Spleen (tissue), 11 donors: ENCODE results near the gene FXYD5. TPM values are rescaled to one million over a fixed set of nuclear protein-coding genes. Genes with fewer than 3 reads are reported as not detected.

Source experiments
- DNase-seq: peaks from one replicate; pipeline ENCODE4 v3.0.0-alpha.2; 2020
- H3K27ac ChIP-seq, 8 donors: fragments of 200-600 bp; sonication (generic) in 7 of 8; 1 replicate in 4 of 8; 2 replicates in 4 of 8; pipeline versions ENCODE4 v1.5.0 to v1.8.0; 2016 to 2021; ENCODE audit warnings: inconsistent platforms in 4 of 8, mild to moderate bottlenecking in 4 of 8, moderate library complexity in 1 of 8
- H3K27me3 ChIP-seq, 7 donors: fragments of 200-600 bp; sonication (generic) in 6 of 7; replicated peaks in 1 of 7; 1 replicate in 4 of 7; 2 replicates in 3 of 7; pipeline versions ENCODE4 v1.5.0 to v1.8.0; 2016 to 2021; ENCODE audit warnings: inconsistent platforms in 3 of 7, mild to moderate bottlenecking in 1 of 7
- H3K36me3 ChIP-seq, 6 donors: fragments of 200-600 bp; sonication (generic) in 5 of 6; 1 replicate in 4 of 6; 2 replicates in 2 of 6; pipeline versions ENCODE4 v1.5.0 to v1.8.0; 2016 to 2021; ENCODE audit warnings: inconsistent platforms in 2 of 6
- H3K4me1 ChIP-seq, 6 donors: fragments of 200-600 bp; sonication (generic) in 5 of 6; 1 replicate in 3 of 6; 2 replicates in 3 of 6; pipeline versions ENCODE4 v1.5.0 to v1.8.0; 2016 to 2021; ENCODE audit warnings: inconsistent platforms in 3 of 6
- H3K4me3 ChIP-seq, 8 donors: fragments of 200-600 bp; sonication (generic) in 7 of 8; 1 replicate in 4 of 8; 2 replicates in 4 of 8; pipeline versions ENCODE4 v1.5.0 to v1.8.0; 2016 to 2021; ENCODE audit warnings: inconsistent platforms in 4 of 8, mild to moderate bottlenecking in 4 of 8, moderate library complexity in 2 of 8
- H3K9me3 ChIP-seq, 8 donors: fragments of 200-600 bp; sonication (generic) in 7 of 8; 1 replicate in 4 of 8; 2 replicates in 4 of 8; pipeline versions ENCODE4 v1.5.0 to v1.8.0; 2016 to 2021; ENCODE audit warnings: inconsistent platforms in 4 of 8
- POLR2A ChIP-seq, 3 donors: fragments of 450-650 bp; IDR thresholded peaks; one replicate each; pipeline ENCODE4 v1.5.1; 2017; ENCODE audit warnings: antibody characterized with exemption in 3 of 3, mild to moderate bottlenecking in 1 of 3
- POLR2AphosphoS5 ChIP-seq, 3 donors: sonication (generic); formaldehyde crosslinking; IDR thresholded peaks; one replicate each; pipeline ENCODE4 v1.5.1; 2017; ENCODE audit warnings: antibody characterized with exemption in 3 of 3
- WGBS, 5 donors: extraction: QIAGEN DNeasy Blood & Tissue Kit in 3 of 5; methylation state at CpG; one replicate each; pipeline versions ENCODE4 v1.1.5 to v1.1.7; 2013 to 2018; 5-methylcytosine and 5-hydroxymethylcytosine counted together
- intact Hi-C: fragments of 100-400 bp; cut with DNase I; formaldehyde crosslinking; loops from one replicate; pipeline ENCODE4 v1.15.0; 2023; ENCODE audit warnings: low total_unique reads
- polyA plus RNA-seq, 3 donors: library from polyadenylated mRNA; stranded (reverse); fragments of 200-250 nt; gene quantifications; one replicate each; pipeline ENCODE4 v1.2.1, GENCODE V29; 2013
- total RNA-seq, 7 donors: library from RNA; depleted of rRNA in 3 of 7; stranded (reverse); fragments of >200 nt in 3 of 7; fragmentation: NEBNext Ultra II Directional in 4 of 7; extraction: Animal tissue kit (Norgen Biotek cat#: 25700) in 4 of 7; gene quantifications; one replicate each; pipeline versions ENCODE4 v1.1.0 to v1.2.1, GENCODE V29; 2016 to 2021
- TF ChIP-seq, protein P1 (sequence below), 11 experiments: fragments of 200-600 bp in 7 of 11; fragments of 450-650 bp in 4 of 11; sonication (generic) in 4 of 11; IDR thresholded peaks in 8 of 11; conservative IDR thresholded peaks in 3 of 11; 1 replicate in 7 of 11; 2 replicates in 4 of 11; pipeline versions ENCODE4 v1.4.0 to v1.8.0; 2016 to 2021; ENCODE audit warnings: antibody characterized with exemption in 11 of 11, inconsistent platforms in 4 of 11, mild to moderate bottlenecking in 1 of 11
- donor health status: healthy with polysubstance abuse.
- donor health status: DM: no; HTN: no; CAD: no; lungs with moderate emphysema.
- donor health status: DM: no; HTN: no; CAD: no.
- donor health status: Bipolar disorder and iron deficiency.
- donor health status: healthy.
- donor health status: DM: no; HTN: no; CAD: no.
- donor health status: DM: yes; HTN: yes; CAD: no.

Gene FXYD5
- total and polyA plus RNA-seq, 10 donors: 132 to 235 (median 175) TPM

DNA sequence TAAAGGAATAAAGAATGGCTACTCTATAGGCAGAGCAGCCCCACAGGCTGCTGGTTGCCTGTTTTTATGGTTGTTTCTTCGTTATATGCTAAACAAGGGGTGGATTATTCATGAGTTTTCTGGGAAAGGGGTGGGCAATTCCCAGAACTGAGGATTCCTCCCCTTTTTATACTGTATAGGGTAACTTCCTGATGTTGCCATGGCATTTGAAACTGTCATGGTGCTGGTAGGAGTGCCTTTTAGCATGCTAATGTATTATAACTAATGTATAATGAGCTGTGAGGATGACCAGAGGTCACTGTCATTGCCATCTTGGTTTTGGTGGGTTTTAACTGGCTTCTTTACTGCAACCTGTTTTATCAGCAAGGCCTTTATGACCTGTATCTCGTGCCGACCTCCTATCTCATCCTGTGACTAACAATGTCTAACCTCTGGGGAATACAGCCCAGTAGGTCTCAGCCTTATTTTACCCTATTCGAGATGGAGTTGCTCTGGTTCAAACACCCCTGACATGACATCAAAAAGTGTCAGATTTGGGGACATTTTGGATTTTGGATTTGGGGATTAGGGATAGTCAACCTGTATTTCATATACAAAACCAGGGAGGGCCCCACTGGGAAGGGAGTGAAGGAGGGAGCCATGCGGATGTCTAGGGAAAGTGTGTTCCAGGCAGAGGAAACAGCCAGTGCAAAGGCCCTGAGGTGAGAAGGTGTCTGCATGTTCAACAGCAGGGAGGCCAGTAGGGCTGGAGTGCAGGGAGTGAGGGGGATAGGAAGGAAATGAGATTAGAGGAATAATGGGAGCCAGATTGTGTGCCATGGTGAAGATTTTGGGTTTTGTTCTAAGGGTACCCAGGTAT is 10.9 kb downstream of the FXYD5 start:
- H3K4me1 ChIP-seq: peaks cover 0 to 26% (median 17%) of the 10 kb centered on the region in 6 donors
- no peak for DNase-seq
- H3K9me3 ChIP-seq: peaks cover 0 to 40% (median 24%) of the 10 kb centered on the region in 8 donors
- 66 to 79% (median 77%) methylated on average over 5 of the region's 5 CpGs for WGBS, 5 donors
- H3K27ac ChIP-seq: peak overlapping the region in 1 of 8 donors; percentile 88
- H3K27me3 ChIP-seq: no peaks in the 10 kb centered on the region
- H3K4me3 ChIP-seq: no peak overlapping the region
- H3K36me3 ChIP-seq: peaks cover 21 to 100% (median 83%) of the 10 kb centered on the region in 6 donors
- intact Hi-C loops: no loop called here
- TF ChIP-seq POLR2A (IDR thresholded peaks at IDR 0.05) (no peak), POLR2AphosphoS5 (IDR thresholded peaks at IDR 0.05) (no peak)
- TF ChIP-seq, protein P1, sequence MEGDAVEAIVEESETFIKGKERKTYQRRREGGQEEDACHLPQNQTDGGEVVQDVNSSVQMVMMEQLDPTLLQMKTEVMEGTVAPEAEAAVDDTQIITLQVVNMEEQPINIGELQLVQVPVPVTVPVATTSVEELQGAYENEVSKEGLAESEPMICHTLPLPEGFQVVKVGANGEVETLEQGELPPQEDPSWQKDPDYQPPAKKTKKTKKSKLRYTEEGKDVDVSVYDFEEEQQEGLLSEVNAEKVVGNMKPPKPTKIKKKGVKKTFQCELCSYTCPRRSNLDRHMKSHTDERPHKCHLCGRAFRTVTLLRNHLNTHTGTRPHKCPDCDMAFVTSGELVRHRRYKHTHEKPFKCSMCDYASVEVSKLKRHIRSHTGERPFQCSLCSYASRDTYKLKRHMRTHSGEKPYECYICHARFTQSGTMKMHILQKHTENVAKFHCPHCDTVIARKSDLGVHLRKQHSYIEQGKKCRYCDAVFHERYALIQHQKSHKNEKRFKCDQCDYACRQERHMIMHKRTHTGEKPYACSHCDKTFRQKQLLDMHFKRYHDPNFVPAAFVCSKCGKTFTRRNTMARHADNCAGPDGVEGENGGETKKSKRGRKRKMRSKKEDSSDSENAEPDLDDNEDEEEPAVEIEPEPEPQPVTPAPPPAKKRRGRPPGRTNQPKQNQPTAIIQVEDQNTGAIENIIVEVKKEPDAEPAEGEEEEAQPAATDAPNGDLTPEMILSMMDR (IDR thresholded peaks at IDR 0.05 in 8 of 11, conservative IDR thresholded peaks at IDR 0.05 in 3 of 11): no peak

DNA sequence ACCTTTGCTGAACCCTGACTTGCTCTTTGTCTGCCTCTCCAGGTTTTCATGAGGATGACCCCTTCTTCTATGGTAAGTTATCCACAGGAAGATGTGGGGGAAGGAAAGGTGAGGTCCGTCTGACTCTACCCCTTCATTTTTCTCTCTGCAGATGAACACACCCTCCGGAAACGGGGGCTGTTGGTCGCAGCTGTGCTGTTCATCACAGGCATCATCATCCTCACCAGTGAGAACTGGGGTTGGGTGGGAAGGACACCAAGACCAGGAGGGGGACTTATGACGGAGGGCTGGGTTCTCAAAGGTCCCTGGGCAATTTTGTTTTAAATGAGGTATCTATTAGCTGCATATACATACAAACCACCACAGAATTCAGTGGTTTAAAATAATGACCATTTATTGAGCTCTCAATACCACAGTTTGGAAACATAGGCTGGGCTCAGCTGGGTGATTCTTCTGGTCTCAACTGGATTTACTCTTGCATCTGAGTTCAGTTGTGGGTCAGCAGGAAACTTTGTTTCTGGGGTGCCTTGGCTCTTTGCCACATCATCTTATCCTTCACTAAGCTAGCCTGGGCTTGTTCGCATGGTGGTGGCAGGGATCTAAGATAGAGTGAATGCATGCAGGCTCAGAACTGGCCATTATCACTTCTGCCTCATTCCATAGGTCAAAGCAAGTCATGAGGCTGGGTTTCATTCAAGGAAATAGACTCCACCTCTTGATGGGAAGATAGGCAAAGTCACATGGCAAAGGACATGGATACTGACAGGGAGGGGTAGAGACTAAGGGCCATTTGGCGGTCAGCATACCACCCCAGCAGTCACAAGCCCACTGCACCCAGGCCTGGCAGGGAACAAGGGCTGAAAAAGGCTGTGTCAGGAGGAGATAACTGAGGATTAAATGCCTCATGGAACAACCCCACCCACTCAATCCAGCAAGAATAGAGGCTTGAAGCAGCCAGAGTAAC is 11.8 kb downstream of the FXYD5 start:
- DNase-seq: no peak
- peaks cover 20 to 99% (median 77%) of the 10 kb centered on the region in 6 donors for H3K36me3 ChIP-seq
- intact Hi-C loops: no loop called here

DNA sequence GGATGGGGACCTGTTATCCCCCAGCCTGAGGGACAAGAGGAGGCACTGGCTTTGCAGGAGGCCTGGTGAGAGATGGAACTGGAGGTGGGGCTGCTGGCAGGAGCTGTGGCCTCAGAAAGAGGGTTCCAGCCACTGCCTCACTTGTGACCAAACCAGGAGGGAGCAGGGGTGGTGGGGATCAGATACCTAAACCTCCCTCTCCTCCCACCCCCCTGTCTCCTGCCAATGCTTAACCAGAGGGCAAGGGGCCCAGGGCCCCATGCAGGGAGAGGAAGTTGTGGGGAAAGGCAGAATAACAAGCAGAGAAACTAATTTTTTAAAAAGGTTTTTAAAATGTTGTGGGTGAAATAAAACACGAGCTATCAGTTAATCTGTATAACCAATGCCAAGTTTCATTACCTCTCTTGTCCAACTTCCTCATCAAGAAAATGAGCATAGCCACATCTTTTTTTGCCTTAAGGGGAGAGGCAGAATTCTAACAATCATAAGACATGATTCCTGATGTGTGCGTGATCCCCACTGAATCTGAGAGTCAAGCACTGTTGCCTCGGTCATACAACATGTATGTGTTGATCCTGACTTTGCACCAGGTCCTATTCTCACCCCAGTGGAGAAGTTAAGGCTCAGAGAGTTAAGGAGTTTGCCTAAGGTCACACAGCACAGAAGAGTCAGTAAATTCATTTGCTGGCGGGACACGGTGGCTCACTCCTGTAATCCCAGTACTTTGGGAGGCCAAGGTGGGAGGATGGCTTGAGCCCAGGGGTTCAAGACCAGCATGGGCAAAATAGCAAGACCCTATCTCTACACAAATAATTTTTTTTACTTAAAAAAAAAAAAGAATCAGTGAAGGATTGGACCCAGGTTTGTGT is 12.9 kb downstream of the FXYD5 start:
- intact Hi-C loops: no loop called here
- peak overlapping the region; percentile 37 to 88 (median 55) for H3K27ac ChIP-seq
- DNase-seq: no peak
- TF ChIP-seq POLR2A (IDR thresholded peaks at IDR 0.05) (no peak), POLR2AphosphoS5 (IDR thresholded peaks at IDR 0.05) (no peak)
- TF ChIP-seq, protein P1 (IDR thresholded peaks at IDR 0.05 in 8 of 11, conservative IDR thresholded peaks at IDR 0.05 in 3 of 11): no peak
- H3K36me3 ChIP-seq: peaks cover 14 to 99% (median 66%) of the 10 kb centered on the region in 6 donors
- H3K4me1 ChIP-seq: peaks cover 10 to 46% (median 31%) of the 10 kb centered on the region in 6 donors
- no peak overlapping the region for H3K4me3 ChIP-seq
- no peaks in the 10 kb centered on the region for H3K27me3 ChIP-seq
- peaks cover 0 to 30% (median 14%) of the 10 kb centered on the region in 8 donors for H3K9me3 ChIP-seq
- 55 to 69% (median 60%) methylated on average over 5 of the region's 5 CpGs for WGBS, 5 donors

More for the DNA sequence above, 11.8 kb downstream of the FXYD5 start:
- TF ChIP-seq, protein P1 (IDR thresholded peaks at IDR 0.05 in 8 of 11, conservative IDR thresholded peaks at IDR 0.05 in 3 of 11): no peak
- TF ChIP-seq POLR2AphosphoS5 (IDR thresholded peaks at IDR 0.05) (no peak), POLR2A (IDR thresholded peaks at IDR 0.05) (no peak)
- 92 to 99% (median 97%) methylated on average over 7 of the region's 7 CpGs for WGBS, 5 donors
- Histone ChIP-seq H3K27me3 (no peaks in the 10 kb centered on the region), H3K27ac (peak overlapping the region in 7 of 8 donors; percentile 37 to 88 (median 57)), H3K9me3 (peaks cover 0 to 40% (median 23%) of the 10 kb centered on the region in 8 donors), H3K4me1 (peaks cover 0 to 35% (median 20%) of the 10 kb centered on the region in 6 donors), H3K4me3 (no peak overlapping the region)
